ENCODE results near the gene ELK4.
A peak's percentile ranks its signal among the peaks of the same experiment; 100 is the strongest.

Gene ELK4

GRCh38 chr1:205630241-205630640, 1.6 kb downstream of the ELK4 start:
- TF ChIP-seq POLR2A (IDR thresholded peaks at IDR 0.05; ENCODE audit: low read length) (no peak), GATA1 (IDR thresholded peaks at IDR 0.05; ENCODE audit: low read depth, low read length) (no peak)
- peak; percentile 23 to 40 for DNase-seq

DNA sequence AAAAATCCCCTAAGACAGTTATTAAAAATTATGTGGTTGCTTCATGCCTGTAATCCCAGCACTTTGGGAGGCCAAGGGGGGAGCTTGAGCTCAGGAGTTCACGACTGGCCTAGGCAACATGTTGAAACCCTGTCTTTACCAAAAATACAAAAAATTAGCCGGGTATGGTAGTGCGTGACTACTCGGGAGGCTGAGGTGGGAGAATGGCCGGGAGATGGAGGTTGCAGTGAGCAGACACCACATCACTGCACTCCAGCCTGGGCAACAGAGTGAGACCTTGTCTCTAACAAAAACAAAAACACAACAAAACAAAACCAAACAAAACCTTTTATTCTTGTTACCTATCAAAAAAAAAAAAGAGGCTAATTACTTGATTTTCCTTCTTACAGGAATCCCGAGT, 2.1 kb downstream of the ELK4 start:
- TF ChIP-seq GATA1 (IDR thresholded peaks at IDR 0.05; ENCODE audit: low read depth, low read length) = no peak
- TF ChIP-seq POLR2A (IDR thresholded peaks at IDR 0.05; ENCODE audit: low read length) = no peak
- no peak for DNase-seq

GRCh38 chr1:205627956-205628355, 3.9 kb downstream of the ELK4 start:
- TF ChIP-seq POLR2A (IDR thresholded peaks at IDR 0.05; ENCODE audit: low read length) (no peak), GATA1 (IDR thresholded peaks at IDR 0.05; ENCODE audit: low read depth, low read length) (no peak)
- DNase-seq = no peak

DNA sequence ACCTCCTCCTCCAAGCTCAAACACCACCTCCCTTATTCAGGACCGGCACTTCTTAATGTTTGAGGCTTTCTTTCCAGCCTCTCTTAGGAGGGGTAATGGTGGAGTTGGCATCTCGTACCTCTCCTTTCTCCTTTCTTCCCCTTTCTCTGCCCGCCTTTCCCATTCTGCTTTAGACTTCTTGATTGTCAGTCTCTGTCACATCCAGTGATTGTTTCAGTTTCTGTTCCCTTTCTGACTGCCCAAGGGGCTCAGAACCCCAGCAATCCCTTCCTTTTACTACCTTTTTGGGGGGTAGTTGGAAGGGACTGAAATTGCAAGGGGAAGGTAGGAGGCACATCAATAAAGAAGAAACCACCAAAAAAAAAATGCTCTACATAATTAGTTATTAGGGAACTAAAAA, 5.6 kb downstream of the ELK4 start:
- no peak for TF ChIP-seq POLR2A (IDR thresholded peaks at IDR 0.05; ENCODE audit: low read length)
- TF ChIP-seq GATA1 (IDR thresholded peaks at IDR 0.05; ENCODE audit: low read depth, low read length) = no peak
- no peak for DNase-seq

DNA sequence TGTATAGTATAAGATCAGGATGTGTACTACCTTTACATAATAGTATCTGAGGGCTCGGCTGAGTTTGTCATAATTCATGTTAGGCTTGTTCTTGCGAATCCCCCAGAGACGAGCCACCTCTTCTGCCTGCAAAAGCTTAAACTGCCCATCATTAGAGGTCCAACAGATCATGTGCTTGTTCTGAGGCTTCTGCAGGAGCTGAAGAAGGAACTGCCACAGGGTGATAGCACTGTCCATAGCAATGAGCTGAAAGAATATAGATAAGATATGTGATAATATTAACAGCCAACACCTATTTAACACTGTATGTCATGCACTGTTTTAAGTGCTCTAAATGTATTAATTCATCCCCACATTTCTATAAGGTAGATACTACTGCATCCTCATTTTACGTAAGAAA, 8.2 kb downstream of the ELK4 start:
- TF ChIP-seq POLR2A (IDR thresholded peaks at IDR 0.05; ENCODE audit: low read length) (no peak), GATA1 (IDR thresholded peaks at IDR 0.05; ENCODE audit: low read depth, low read length) (no peak)
- peak; percentile 45 to 85 for DNase-seq

DNA sequence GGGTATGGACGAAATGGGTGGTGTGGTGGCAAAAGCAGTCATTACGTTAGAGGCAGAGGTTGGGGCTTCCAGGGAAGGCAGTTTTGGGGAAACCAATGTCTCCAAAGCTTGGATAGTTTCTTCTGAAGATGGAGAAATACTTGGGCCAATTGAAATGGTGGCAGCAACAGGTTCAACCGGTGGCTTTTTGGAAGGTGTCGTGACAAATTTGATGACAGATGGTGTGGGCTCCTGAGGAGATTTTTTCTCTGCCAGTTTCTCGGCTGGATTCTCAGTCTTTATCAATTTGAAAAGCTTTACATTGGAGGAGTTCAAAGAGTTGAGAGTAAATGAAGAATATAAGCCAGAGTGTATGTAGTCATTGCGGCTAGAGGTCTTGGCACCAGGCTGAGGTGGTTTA, 11.5 kb downstream of the ELK4 start:
- no peak for TF ChIP-seq POLR2A (IDR thresholded peaks at IDR 0.05; ENCODE audit: low read length)
- TF ChIP-seq GATA1 (IDR thresholded peaks at IDR 0.05; ENCODE audit: low read depth, low read length) = no peak
- no peak for DNase-seq

DNA sequence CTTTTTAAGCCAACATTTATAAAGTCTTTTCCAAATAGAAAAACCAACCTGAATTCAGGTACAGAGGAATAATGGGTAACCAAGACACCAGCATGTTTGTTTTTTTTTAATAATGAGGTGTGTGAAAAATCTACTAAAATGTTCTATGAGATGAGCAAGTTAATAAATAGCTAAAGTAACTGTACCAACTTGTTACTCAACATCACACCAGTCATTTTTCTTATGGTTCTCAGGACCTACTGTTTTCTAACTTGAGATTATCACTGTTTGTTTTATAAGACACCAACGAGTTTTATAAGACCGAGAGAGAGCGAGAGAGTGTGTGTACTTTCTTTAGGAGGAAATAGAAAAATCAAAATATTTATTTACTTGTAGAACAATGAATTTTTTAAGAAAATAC, 12.4 kb downstream of the ELK4 start:
- DNase-seq = no peak
- TF ChIP-seq GATA1 (IDR thresholded peaks at IDR 0.05; ENCODE audit: low read depth, low read length) (no peak), POLR2A (IDR thresholded peaks at IDR 0.05; ENCODE audit: low read length) (no peak)

DNA sequence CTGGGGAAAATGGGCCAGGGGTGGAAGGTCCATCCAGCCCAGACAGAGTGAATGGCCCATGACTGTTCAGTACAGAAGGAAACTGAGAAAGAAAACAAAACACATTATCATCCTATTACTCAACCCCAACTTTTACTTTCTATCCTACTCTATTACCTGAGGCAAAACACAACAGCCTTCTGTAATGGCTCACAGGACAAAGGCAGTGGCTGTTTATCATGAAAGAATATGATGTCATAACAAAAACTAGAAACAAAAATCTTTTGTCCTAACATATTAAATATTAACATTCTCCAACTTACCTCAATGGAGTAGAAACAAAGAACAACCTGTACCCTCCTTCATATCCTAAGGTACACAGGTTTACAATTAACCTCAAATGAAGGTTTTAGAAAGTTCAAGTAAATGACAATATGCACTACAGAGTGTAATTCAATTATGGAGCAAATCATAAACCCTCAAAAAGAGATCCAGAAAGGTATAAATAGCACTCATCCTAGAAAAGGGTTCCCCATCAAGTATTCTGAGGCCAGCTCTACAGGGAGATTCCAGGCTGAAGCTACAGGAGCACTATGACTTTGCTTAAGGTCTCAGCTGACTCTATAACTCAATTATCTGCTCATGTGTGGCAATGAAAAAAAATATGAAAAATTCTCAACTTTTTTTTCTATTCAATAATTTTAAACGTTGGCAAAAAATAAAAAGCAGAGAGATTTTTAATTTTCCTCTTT, 15.1 kb downstream of the ELK4 start:
- no peak for DNase-seq
- TF ChIP-seq GATA1 (IDR thresholded peaks at IDR 0.05; ENCODE audit: low read depth, low read length) = no peak
- no peak for TF ChIP-seq POLR2A (IDR thresholded peaks at IDR 0.05; ENCODE audit: low read length)

DNA sequence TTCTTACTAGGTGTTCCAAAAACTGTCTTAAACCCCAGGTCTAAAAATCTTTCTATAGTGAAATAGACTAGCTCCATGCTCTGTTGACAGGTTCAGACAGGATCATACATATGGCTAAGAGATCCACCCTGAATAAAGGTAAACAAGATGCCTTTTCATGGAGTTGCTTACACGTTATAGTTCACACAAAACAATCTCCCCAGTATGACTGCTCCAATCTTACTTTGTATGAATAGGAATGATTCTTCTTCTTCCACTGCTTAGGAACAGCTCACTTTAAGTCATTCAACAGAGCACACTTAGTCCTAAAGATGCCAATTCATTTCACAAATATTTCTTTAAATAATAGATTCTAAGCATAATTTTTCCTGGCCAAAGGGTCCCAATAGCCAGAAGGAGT, 16.0 kb downstream of the ELK4 start:
- DNase-seq = no peak
- no peak for TF ChIP-seq GATA1 (IDR thresholded peaks at IDR 0.05; ENCODE audit: low read depth, low read length)
- TF ChIP-seq POLR2A (IDR thresholded peaks at IDR 0.05; ENCODE audit: low read length) = no peak

GRCh38 chr1:205613854-205614412, 17.9 kb downstream of the ELK4 start:
- no peak for DNase-seq
- TF ChIP-seq GATA1 (IDR thresholded peaks at IDR 0.05; ENCODE audit: low read depth, low read length) (no peak), POLR2A (IDR thresholded peaks at IDR 0.05; ENCODE audit: low read length) (no peak)

- TF ChIP-seq GATA1 (IDR thresholded peaks at IDR 0.05; ENCODE audit: low read depth, low read length) = no peak
- TF ChIP-seq POLR2A (IDR thresholded peaks at IDR 0.05; ENCODE audit: low read length) = no peak
- DNase-seq = no peak
These were observed 19.3 kb downstream of the ELK4 start for GRCh38 chr1:205612556-205612955.

DNA sequence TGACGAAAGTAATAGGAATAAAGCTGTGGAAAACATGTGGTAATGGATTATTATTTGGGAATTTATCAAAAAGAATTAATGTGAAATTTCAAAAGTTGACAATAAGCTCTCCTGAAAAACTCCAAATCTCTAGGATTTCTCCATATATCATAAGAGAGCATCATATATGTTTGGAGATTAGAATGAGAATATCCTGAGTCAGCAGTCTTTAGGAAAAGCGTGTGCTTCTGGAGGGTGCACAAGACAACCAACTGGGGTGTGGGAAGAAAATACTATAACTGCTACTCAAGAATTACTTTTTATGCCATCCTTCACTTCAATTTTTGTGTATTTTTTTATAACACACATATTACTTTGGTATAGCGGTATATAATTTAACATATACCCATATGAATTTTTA, 19.7 kb downstream of the ELK4 start:
- no peak for DNase-seq
- TF ChIP-seq POLR2A (IDR thresholded peaks at IDR 0.05; ENCODE audit: low read length) (no peak), GATA1 (IDR thresholded peaks at IDR 0.05; ENCODE audit: low read depth, low read length) (no peak)

DNA sequence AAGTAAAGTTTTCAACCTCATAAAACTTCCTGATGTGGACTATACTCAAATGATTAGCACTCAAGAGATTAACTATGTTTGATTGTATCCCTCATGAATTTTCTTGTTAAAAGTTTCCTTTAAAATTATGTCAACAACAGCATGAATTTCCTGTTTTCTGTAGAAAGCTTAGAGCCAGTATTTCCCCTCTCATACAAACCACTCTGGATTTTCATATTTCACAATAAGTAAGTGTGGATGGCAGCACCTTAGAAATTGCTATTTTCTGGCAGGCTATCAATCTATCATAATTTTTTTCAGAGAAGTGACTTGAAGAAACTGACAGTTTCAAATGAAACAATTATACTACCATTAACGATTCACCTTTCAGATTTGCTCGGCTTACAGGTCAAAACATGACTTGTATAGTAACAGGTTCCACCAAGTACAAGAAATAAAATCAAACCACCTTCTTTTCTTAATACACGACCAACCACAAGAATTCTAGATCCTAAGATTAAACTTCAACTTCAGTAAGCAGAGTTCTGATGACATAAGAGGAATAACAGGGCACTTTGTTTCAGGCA, 20.8 kb downstream of the ELK4 start:
- TF ChIP-seq GATA1 (IDR thresholded peaks at IDR 0.05; ENCODE audit: low read depth, low read length) (no peak), POLR2A (IDR thresholded peaks at IDR 0.05; ENCODE audit: low read length) (no peak)
- no peak for DNase-seq

GRCh38 chr1:205610036-205610435, 21.8 kb downstream of the ELK4 start:
- TF ChIP-seq GATA1 (IDR thresholded peaks at IDR 0.05; ENCODE audit: low read depth, low read length) (no peak), POLR2A (IDR thresholded peaks at IDR 0.05; ENCODE audit: low read length) (no peak)
- no peak for DNase-seq
